LNCaP clone FGC (cell line): ENCODE data around the gene CCDC127.

Experiments used
- DNase-seq: peaks from one replicate; pipeline ENCODE4 v3.0.0-alpha.2; 2011; ENCODE audit warnings: low read depth
- H3K4me3 ChIP-seq: 2 replicates; pipeline ENCODE4 v1.5.1; 2011; ENCODE audit warnings: mild to moderate bottlenecking, low read depth, low read length, control low read depth
- CTCF ChIP-seq: IDR thresholded peaks from 2 replicates; pipeline ENCODE4 v1.5.1; 2012; ENCODE audit warnings: mild to moderate bottlenecking; ENCODE audit not compliant: control insufficient read depth, insufficient read depth; ENCODE audit errors: extremely low read depth

The CCDC127 gene

GRCh38 chr5:201672-202071 lies 16.3 kb downstream of the CCDC127 start:
- DNase-seq: no peak
- no peak overlapping the region for H3K4me3 ChIP-seq
- no peak for TF ChIP-seq CTCF

GRCh38 chr5:200985-201384 lies 17.0 kb downstream of the CCDC127 start:
- TF ChIP-seq CTCF: no peak
- H3K4me3 ChIP-seq: no peak overlapping the region
- no peak for DNase-seq

GRCh38 chr5:199950-200645 lies 17.9 kb downstream of the CCDC127 start:
- no peak for TF ChIP-seq CTCF
- no peak overlapping the region for H3K4me3 ChIP-seq
- DNase-seq: no peak

- no peak overlapping the region for H3K4me3 ChIP-seq
- TF ChIP-seq CTCF: no peak
- no peak for DNase-seq
These were observed 18.6 kb downstream of the CCDC127 start for GRCh38 chr5:199197-199949.

- DNase-seq: no peak
These were observed 19.3 kb downstream of the CCDC127 start for GRCh38 chr5:198516-199196.

More at GRCh38 chr5:198516-199196, 19.3 kb downstream of the CCDC127 start:
- TF ChIP-seq CTCF: no peak
- H3K4me3 ChIP-seq: no peak overlapping the region
